ENCODE measurements around the gene TTC28. TPM values are rescaled to one million over a fixed set of nuclear protein-coding genes. Genes with fewer than 3 reads are reported as not detected.

Gene TTC28
- polyA plus RNA-seq, 6 donors from 2014 or later: 2.2 to 5.0 (median 2.9) TPM

DNA sequence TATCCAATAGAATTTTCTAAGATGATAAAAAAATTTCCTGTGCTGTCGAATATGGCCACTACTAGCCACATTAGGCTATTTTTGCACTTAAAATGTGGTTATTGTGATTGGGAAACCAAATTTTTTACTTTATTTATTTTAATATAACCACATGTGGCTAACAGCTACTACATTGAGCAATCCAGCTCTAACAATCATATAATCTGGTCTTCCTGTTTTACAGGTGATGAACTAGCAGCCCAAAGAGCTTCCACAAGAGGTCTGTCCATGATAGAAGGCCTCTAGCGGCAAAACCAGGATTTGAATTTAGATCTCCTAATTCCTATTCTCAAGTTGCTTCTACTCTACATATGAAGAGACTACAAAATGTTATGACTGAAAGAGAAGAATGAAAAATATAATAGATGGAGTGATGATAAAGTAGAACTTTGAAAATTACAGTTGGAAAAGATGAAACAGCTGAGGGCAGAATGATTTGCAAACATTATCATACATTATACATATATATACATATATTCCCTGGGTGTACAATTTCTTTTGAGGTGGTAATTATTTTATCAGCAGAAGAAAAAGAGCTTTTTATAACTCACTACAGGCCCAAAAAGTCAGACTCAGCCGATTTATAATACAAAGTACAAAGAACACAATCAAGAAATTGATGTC, 397.1 kb downstream of the TTC28 start:
- H3K4me1 Mint-ChIP-seq: no peaks in the 10 kb centered on the region
- no peak for ATAC-seq (ENCODE audit: low read depth in 2 of 2)
- no peak for DNase-seq
- no peaks in the 10 kb centered on the region for H3K27me3 Mint-ChIP-seq
- H3K9me3 Mint-ChIP-seq: no peaks in the 10 kb centered on the region
- H3K36me3 Mint-ChIP-seq: no peaks in the 10 kb centered on the region
- H3K27ac Mint-ChIP-seq: no peak overlapping the region
- no peak overlapping the region for H3K4me3 Mint-ChIP-seq

DNA sequence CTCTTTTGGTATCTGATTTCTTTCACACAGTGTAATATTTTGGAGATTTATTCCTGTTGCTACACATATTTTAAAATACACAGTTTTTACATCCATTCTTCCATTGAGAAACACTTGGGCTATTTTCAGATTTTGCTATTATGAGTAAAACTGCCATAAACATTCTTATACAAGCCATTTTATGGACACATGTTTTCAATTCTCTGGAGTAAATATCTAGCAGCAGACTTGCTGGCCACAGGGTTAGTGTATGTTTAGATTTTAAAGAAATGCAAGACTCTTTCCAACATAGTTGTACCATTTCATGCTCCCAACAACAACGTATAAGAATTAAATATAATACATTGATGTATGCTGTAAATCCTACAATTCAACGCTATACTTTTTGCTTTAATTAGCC, 399.8 kb downstream of the TTC28 start:
- no peak overlapping the region for H3K4me3 Mint-ChIP-seq
- DNase-seq (no peak), ATAC-seq (ENCODE audit: low read depth in 2 of 2) (no peak)
- H3K27me3 Mint-ChIP-seq: no peaks in the 10 kb centered on the region
- H3K4me1 Mint-ChIP-seq: no peaks in the 10 kb centered on the region
- H3K9me3 Mint-ChIP-seq: no peaks in the 10 kb centered on the region
- H3K36me3 Mint-ChIP-seq: no peaks in the 10 kb centered on the region
- no peak overlapping the region for H3K27ac Mint-ChIP-seq

DNA sequence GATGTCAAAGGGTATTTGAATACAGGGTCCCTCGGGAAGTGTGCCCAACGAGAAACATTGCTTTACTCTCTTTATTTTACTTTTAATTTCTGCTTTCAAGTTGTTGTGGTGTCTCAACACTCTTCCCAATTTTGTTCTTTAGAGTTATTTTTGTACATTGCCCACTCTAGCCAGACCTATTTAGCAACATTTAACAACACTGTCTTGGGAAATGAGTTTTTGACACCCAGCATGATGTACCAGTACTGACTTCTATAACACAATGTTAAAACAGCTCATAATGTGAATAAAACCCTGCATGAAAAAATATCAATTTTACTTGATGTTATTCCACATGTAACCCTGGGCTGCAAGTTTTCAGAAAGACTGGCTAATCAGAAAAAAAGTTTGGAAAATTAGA, 410.4 kb downstream of the TTC28 start:
- Mint-ChIP-seq H3K4me3 (no peak overlapping the region), H3K36me3 (peaks cover 0 to 3% of the 10 kb centered on the region in 2 donors), H3K4me1 (no peaks in the 10 kb centered on the region), H3K27ac (no peak overlapping the region), H3K9me3 (peaks cover 0 to 5% (median 0%) of the 10 kb centered on the region in 7 donors), H3K27me3 (no peaks in the 10 kb centered on the region)
- DNase-seq: no peak
- ATAC-seq (ENCODE audit: low read depth in 2 of 2): no peak

GRCh38 chr22:28268850-28269249, 410.8 kb downstream of the TTC28 start:
- no peak for DNase-seq
- Mint-ChIP-seq H3K27me3 (no peaks in the 10 kb centered on the region), H3K4me1 (no peaks in the 10 kb centered on the region), H3K9me3 (peaks cover 0 to 7% (median 0%) of the 10 kb centered on the region in 7 donors), H3K27ac (no peak overlapping the region), H3K4me3 (no peak overlapping the region), H3K36me3 (peaks cover 0 to 3% of the 10 kb centered on the region in 2 donors)
- no peak for ATAC-seq (ENCODE audit: low read depth in 2 of 2)

DNA sequence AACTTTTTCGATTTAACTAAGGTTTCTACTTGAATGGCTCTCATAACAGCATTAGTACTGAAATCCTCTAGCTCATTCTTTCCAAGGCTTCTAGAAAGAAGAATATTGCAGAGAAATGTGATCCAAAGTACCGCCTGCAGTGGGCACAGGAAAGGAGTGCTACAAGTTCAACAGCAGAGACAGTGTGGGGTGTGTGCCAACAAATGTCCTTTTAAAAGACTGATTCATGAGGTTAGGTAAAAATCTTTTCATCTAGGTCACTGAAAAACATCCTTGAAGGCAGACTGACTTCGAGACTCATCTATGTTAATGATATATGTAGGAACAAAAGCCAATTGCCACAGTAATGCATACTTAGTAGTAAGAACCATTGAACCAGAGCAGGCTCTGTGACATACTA, 411.5 kb downstream of the TTC28 start:
- H3K36me3 Mint-ChIP-seq: peaks cover 0 to 3% of the 10 kb centered on the region in 2 donors
- no peaks in the 10 kb centered on the region for H3K27me3 Mint-ChIP-seq

GRCh38 chr22:28260619-28261018, 419.0 kb downstream of the TTC28 start:
- no peak for DNase-seq
- Mint-ChIP-seq H3K4me3 (no peak overlapping the region), H3K27ac (no peak overlapping the region), H3K36me3 (no peaks in the 10 kb centered on the region), H3K27me3 (no peaks in the 10 kb centered on the region), H3K4me1 (no peaks in the 10 kb centered on the region), H3K9me3 (peaks cover 0 to 8% (median 2%) of the 10 kb centered on the region in 7 donors)
- ATAC-seq (ENCODE audit: low read depth in 2 of 2): no peak

More for the DNA sequence above, 411.5 kb downstream of the TTC28 start:
- peaks cover 0 to 7% (median 2%) of the 10 kb centered on the region in 7 donors for H3K9me3 Mint-ChIP-seq
- no peak overlapping the region for H3K27ac Mint-ChIP-seq
- DNase-seq: no peak
- no peaks in the 10 kb centered on the region for H3K4me1 Mint-ChIP-seq
- H3K4me3 Mint-ChIP-seq: no peak overlapping the region
- no peak for ATAC-seq (ENCODE audit: low read depth in 2 of 2)

DNA sequence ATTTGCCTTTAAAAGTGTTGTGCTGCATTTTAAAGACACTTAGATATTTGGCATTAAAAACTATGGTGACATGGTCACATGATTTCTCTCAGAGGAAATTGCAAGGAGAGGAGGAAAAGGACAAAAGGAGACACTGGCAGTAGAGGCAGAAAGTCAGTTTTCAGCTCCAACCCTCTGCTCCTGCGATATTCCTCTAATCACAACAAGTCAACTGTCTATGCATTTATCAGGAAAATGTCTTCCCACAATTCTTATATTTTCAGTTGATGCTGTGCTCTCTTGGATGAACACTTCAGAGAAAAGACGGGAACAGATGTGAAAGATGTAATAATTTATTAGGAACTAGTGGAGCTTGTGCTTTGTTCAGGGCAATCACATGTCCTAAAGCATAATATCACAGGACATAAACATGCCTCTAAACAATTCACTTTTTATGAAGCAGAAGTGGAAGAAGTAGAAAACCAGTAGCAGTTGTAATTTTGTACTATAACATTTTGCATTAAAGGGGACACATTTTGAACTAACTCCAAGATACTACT, 419.8 kb downstream of the TTC28 start:
- Mint-ChIP-seq H3K9me3 (peaks cover 0 to 8% (median 2%) of the 10 kb centered on the region in 7 donors), H3K36me3 (no peaks in the 10 kb centered on the region), H3K27ac (no peak overlapping the region), H3K4me3 (no peak overlapping the region), H3K27me3 (no peaks in the 10 kb centered on the region), H3K4me1 (no peaks in the 10 kb centered on the region)
- DNase-seq: no peak
- no peak for ATAC-seq (ENCODE audit: low read depth in 2 of 2)

DNA sequence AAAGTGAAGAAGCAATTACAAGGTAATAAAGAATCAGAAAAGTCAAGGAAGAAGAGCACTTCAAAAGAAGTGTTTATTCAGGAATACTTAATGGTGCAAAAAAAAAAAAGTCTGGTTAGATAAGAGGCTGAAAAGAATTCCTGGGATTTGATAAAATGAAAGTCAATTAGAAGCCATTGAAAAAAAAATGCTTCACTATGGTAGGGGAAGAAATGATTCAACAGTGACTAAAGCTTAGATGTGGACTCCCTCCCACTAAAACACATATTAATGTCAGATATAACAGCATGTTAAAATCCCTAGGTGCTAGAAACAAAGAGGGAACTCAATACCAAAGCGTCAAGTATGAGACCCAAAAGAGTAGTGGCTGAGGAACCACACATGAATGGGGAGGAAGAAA, 425.2 kb downstream of the TTC28 start:
- DNase-seq (no peak), ATAC-seq (ENCODE audit: low read depth in 2 of 2) (no peak)
- Mint-ChIP-seq H3K9me3 (peaks cover 0 to 2% (median 0%) of the 10 kb centered on the region in 7 donors), H3K27me3 (peaks cover 0 to 5% (median 0%) of the 10 kb centered on the region in 3 donors), H3K4me3 (no peak overlapping the region), H3K4me1 (no peaks in the 10 kb centered on the region), H3K27ac (no peak overlapping the region), H3K36me3 (no peaks in the 10 kb centered on the region)

DNA sequence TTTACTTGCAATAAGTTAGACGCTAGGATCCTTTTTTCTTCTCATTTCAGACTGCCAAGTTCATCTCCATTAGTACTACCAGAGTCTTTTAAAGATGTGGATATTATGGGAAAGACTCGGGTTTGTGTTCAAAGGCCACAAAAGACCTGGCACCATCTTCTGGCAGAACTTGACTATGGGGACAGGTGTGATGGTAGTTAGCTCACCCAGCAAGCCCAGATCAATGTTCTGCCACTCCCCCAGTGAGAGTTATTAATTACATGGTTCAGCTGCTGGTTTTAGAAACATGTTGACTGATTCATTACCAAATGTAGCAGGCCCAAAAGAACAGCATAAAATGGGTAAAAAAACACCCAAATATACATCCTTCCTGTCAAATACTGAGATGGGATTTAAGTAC, 427.1 kb downstream of the TTC28 start:
- no peak overlapping the region for H3K4me3 Mint-ChIP-seq
- peaks cover 0 to 7% (median 0%) of the 10 kb centered on the region in 3 donors for H3K27me3 Mint-ChIP-seq
- H3K27ac Mint-ChIP-seq: no peak overlapping the region
- H3K9me3 Mint-ChIP-seq: peaks cover 0 to 2% (median 0%) of the 10 kb centered on the region in 7 donors
- DNase-seq (no peak), ATAC-seq (ENCODE audit: low read depth in 2 of 2) (no peak)
- no peaks in the 10 kb centered on the region for H3K4me1 Mint-ChIP-seq
- H3K36me3 Mint-ChIP-seq: no peaks in the 10 kb centered on the region

DNA sequence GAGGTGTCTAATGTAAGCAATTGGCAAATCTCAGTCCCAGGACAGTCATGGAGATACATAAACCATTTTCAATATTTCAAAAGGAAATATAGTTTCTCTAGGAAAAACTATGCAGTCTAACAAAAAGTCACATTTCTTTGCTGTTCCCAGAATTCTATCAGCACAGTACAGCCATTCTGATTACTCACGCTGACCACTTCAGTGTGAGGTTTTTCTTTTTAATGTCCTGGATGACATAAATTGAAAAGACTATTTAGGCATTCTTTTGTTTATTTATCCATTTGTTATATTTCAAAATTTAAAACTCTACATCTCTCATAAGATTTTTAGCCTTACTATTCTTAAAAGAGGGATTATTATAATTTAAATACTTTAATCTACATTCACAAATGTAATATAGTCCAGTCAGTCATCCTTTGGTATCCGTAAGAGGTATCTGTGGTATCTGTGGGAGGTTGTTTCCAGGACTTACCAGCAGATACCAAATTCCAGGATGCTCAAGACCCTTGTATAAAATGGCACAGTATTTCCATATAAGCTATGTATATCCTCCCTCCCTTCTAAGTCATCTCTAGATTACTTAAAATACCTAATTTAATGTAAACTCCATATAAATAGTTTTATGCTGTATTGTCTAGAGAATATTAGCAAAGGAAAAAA, 429.5 kb downstream of the TTC28 start:
- Mint-ChIP-seq H3K9me3 (peaks cover 0 to 2% (median 0%) of the 10 kb centered on the region in 7 donors), H3K36me3 (no peaks in the 10 kb centered on the region), H3K27me3 (peaks cover 0 to 13% (median 5%) of the 10 kb centered on the region in 3 donors), H3K4me3 (no peak overlapping the region), H3K27ac (no peak overlapping the region), H3K4me1 (no peaks in the 10 kb centered on the region)
- no peak for DNase-seq
- ATAC-seq (ENCODE audit: low read depth in 2 of 2): no peak

GRCh38 chr22:28249402-28249801, 430.2 kb downstream of the TTC28 start:
- no peak overlapping the region for H3K27ac Mint-ChIP-seq
- peaks cover 0 to 2% (median 0%) of the 10 kb centered on the region in 7 donors for H3K9me3 Mint-ChIP-seq
- H3K4me1 Mint-ChIP-seq: no peaks in the 10 kb centered on the region
- ATAC-seq (ENCODE audit: low read depth in 2 of 2) (no peak), DNase-seq (no peak)
- H3K27me3 Mint-ChIP-seq: peaks cover 0 to 9% (median 5%) of the 10 kb centered on the region in 3 donors
- H3K4me3 Mint-ChIP-seq: no peak overlapping the region
- no peaks in the 10 kb centered on the region for H3K36me3 Mint-ChIP-seq

DNA sequence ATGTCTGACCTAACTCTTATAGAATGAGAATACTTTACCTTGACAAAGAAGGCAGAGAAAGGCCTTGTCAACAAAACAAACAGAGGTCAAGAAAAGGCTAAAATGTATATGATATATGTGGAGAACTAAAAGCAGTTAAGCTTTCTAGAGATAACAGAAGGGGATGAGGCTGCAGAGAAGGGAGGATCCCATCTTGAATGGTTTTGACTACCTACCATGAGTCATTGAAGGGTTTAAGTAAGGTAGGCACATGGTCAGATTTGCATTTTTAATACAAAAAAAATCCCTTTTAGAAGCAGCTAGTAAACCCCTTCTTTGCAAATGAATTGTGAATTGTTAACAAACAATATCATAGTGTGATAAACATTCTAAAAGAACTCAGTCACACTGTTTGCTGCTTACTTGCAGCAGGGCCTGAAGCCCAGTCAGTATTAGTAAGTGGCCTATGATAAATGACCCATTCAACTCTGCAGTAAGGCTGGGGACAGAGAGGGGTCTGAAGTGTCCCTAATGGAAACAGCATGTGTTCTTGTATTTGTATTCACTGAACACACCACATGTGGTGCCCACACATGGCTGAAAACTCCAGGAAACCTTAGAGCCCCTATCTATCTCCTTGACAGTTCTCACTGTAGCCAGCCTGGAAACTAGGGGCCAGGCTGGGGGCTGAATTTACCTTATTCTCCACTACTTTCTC, 431.8 kb downstream of the TTC28 start:
- Mint-ChIP-seq H3K4me1 (no peaks in the 10 kb centered on the region), H3K27me3 (peaks cover 0 to 20% (median 5%) of the 10 kb centered on the region in 3 donors), H3K27ac (no peak overlapping the region), H3K36me3 (no peaks in the 10 kb centered on the region), H3K9me3 (no peaks in the 10 kb centered on the region), H3K4me3 (no peak overlapping the region)
- DNase-seq: no peak
- ATAC-seq (ENCODE audit: low read depth in 2 of 2): no peak

DNA sequence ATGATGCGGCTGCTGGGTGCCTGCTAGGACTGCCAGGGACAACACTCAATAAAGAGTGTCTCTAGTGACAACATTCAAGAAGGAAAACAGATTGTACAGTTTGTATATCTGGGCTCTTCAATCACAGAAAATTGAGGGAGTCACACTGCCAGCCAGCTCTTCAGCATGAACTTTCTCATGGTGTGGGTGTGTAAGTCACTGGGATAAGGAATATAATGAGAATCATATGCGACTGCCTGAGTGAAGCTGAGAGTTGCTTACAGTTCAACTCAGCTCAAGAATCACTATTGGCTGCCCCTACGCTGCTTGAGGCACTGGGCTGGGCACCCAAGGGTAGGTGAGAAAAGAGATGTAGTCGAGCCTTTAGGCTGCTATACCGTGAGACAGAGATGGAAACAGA, 432.5 kb downstream of the TTC28 start:
- Mint-ChIP-seq H3K4me3 (no peak overlapping the region), H3K9me3 (no peaks in the 10 kb centered on the region), H3K27ac (no peak overlapping the region)

More for the DNA sequence above, 432.5 kb downstream of the TTC28 start:
- Mint-ChIP-seq H3K36me3 (no peaks in the 10 kb centered on the region), H3K27me3 (peaks cover 0 to 20% (median 5%) of the 10 kb centered on the region in 3 donors), H3K4me1 (no peaks in the 10 kb centered on the region)
- no peak for DNase-seq
- no peak for ATAC-seq (ENCODE audit: low read depth in 2 of 2)
